HG03064 (cell line): Measurements from ENCODE around the gene OGA.
"Not testable (repeated sequence)": the region's sequence is repeated elsewhere in the genome, so short reads cannot be mapped to it uniquely, and the experiment has no call there.

Source experiments
- ATAC-seq: cut with Tn5 transposase; IDR thresholded peaks from one replicate; pipeline ENCODE4 v1.9.1; 2021; ENCODE audit warnings: low read depth; ENCODE audit not compliant: unreplicated experiment

The OGA gene

GRCh38 chr10:101812606-101813005, 5.6 kb downstream of the OGA start:
- ATAC-seq = no peak

DNA sequence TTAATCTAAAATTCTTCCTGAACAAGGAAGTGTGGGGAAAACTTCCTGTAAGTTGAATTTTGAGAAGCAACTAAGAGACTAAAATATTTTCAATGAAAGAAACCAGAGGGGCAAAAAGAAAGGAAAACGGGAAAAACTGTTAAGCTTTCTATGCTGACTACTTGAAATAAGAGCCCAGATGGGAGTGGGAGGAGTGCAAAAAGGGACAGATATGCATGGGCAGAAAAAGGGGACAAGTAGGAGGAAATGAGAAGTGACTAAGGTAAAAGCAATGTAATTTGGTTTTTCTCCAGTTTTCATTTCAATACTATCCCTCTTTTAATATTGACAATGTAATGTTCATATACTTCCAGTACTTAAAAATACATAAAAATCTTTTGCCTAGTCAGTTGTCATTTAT, 11.1 kb downstream of the OGA start:
- ATAC-seq = no peak

DNA sequence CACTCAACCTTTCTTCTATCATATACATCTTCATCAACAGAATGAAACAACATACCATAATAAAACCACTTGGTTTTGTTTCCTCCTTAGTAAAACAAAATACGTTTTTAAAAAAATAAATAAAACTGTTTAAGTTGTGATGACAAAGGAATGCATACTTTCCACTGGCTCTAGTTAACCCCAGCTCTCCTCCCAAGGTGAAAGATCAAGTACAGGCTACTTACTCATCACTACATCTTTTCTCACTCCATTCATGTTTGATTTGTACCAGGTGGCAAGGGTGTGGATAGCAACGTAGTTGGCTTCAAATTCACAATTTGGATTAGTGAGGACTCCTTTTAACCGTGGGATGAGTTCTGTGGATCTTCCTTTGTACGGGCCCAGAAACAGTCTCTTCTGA, 14.7 kb downstream of the OGA start:
- ATAC-seq = no peak

DNA sequence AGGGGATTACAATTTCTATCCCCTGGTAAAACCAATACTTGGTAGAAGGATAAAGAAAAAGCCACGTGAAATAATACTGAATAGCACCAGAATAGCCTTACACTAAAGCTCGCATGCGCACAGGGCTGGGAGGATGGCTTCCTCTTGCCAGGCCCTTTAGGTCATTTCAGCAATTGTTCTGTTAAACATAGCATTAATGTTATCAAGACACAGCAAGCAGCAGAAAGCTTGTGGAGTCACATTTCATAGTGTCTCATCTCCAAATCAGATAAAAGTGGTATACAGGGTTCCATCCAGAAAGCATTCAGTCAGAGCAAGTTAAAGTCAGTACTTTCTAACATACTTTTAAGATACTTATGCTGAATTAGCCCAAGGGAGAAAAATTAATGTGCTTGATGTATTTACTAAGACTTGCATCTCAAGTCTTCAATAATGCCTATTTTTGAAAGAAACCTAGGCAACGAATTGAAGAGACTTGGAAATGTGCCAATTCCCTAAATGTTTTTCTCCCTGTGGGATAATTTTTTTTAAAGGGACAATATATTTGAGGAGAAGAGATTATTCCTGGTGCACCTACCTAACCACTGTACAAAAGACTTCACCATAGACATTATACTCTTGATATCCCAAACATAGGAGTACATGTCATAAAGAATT, 20.7 kb downstream of the OGA start:
- no peak for ATAC-seq

DNA sequence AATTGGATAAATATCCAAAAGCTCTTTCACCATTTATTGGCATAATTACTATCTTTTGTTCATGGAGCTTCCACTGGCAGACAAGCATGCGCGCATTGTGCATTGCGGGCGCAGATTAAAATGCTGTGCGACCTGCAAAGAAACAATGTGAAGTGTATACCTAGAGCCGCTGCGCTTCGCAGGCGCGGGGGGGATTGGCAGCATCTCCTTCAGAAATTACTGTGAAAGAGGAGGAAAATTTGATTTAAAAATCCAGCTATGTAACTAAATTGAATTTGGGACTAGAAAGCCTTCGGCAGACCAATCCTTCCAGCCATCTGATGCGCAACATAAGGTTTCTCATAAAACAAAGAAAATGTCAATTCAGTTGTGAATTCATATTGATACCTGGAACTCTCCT, 24.7 kb downstream of the OGA start:
- ATAC-seq = no peak

DNA sequence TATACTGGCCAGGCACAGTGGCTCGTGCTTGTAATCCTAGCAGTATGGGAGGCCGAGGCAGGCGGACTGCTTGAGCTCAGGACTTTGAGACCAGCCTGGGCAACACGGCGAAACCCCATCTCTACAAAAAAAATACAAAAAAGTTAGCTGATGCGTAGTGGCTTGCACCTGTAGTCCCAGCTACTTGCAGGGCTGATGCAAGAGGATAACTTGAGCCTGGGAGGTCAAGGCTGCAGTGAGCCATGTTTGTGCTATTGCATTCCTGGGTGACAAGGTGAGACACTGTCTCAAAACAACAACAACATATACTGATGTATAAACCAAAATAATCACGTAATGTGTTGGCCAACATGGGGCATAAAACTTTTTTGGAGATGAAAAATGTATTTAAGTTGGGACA, 28.6 kb downstream of the OGA start:
- no peak for ATAC-seq

- not testable (repeated sequence) for ATAC-seq
Measured at GRCh38 chr10:101789231-101789630, 29.0 kb downstream of the OGA start.

GRCh38 chr10:101785801-101786200, 32.4 kb downstream of the OGA start:
- ATAC-seq = no peak

- no peak for ATAC-seq
Measured at GRCh38 chr10:101784558-101784957, 33.7 kb downstream of the OGA start.

GRCh38 chr10:101783736-101784118, 34.5 kb downstream of the OGA start:
- ATAC-seq = no peak

GRCh38 chr10:101782811-101783735, 35.2 kb downstream of the OGA start, which contains the start of gene NPM3:
TSS of gene NPM3 (minus strand) at chr10:101783446. CDS start at chr10:101783390, 56 bp downstream.
- no peak for ATAC-seq

DNA sequence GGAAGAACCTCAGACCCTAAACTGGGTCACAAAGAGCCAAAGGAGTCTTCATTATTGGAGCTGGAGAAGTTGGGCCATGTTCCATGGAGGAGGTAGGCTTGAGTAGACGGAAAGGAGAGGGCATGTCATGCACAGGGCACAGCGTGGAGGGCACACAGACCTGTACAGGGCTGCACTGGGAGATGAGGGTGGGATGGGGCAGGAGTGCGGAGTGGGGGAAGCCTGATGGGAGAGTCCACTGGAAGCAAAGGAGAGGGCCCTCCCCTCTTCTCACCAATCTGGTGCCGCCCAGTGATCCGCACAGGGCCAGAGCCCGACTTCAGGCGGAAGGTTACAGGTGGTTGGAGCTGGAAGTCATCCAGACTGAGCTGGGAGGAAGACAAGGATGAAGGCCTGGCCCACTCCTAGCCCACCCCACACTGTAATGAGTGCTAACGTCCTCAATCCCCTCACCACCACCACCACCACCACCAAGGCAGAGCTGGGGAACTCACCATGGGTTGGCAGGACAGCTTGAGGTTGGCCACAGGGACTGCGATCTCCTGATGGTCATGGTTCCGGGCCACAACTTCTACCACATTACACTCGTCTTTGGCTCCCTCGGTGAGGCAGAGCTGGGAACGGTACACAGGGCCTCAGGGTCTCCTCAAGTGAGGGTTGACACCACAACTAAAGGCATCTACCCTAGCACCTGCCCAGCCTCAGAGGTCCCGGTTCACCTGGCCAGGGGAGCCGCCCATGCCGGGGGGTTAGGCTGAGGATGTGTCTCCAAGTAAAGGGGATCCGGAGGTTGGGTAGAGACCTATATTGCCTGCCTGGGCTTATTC, 36.0 kb downstream of the OGA start:
- ATAC-seq = no peak

- no peak for ATAC-seq
Measured at GRCh38 chr10:101781655-101781983, 36.6 kb downstream of the OGA start.

- ATAC-seq = no peak
Measured at GRCh38 chr10:101780818-101781654, 37.2 kb downstream of the OGA start.

- ATAC-seq = no peak
Measured at GRCh38 chr10:101780187-101780817, 37.9 kb downstream of the OGA start.

- ATAC-seq = no peak
Measured at GRCh38 chr10:101779544-101780186, 38.6 kb downstream of the OGA start.

- no peak for ATAC-seq
Measured at GRCh38 chr10:101778781-101779543, 39.3 kb downstream of the OGA start.

DNA sequence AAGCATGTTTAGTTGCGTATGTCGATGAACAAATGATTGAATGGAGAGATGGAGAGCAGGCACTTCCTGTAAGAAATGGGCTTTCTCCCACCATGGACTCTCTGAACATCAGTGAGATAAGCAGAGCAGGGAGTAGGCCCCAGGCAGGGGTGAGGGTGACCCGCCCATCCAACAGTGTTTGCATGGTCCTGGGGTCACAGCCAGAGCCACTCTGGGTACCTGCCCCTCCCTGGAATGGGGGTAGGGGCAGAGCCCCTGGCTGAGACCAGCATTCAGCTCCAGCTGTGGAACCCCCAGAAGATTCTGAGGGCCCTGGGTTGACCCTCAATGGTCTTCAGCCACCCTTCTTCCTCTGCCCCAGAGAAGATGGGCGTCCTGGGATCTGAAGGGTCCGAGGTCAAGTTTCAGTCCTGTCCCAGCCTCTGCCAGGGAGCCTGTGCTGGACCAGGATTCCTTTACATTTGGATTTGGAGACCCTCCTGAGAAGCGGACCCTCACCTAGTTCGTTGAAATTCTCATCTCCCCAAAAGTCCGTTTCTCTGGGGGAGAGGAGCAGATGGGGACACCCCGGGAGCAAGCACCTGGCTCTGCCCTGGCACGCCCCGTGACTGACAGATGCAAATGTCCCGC, 40.0 kb downstream of the OGA start:
- no peak for ATAC-seq
